Mammary epithelial cell (primary cell): Measurements from ENCODE around the gene TMEM219.

Source experiments
- EZH2 ChIP-seq: IDR thresholded peaks from 2 replicates; pipeline ENCODE4 v1.6.1; 2012; ENCODE audit warnings: low read length, inconsistent platforms, borderline replicate concordance
- TF ChIP-seq, protein P1 (sequence below), 2 donors: IDR thresholded peaks in 1 of 2; conservative IDR thresholded peaks in 1 of 2; 2 replicates each; pipeline ENCODE4 v1.5.1; 2011 to 2012; ENCODE audit warnings: inconsistent platforms in 2 of 2, low read length in 2 of 2, mild to moderate bottlenecking in 2 of 2, control low read depth in 1 of 2, low read depth in 1 of 2; ENCODE audit not compliant: insufficient read depth in 1 of 2; ENCODE audit errors: extremely low read depth in 1 of 2

GRCh38 chr16:30004424-30004776 is 42.5 kb downstream of the TMEM219 start:
- TF ChIP-seq, protein P1, sequence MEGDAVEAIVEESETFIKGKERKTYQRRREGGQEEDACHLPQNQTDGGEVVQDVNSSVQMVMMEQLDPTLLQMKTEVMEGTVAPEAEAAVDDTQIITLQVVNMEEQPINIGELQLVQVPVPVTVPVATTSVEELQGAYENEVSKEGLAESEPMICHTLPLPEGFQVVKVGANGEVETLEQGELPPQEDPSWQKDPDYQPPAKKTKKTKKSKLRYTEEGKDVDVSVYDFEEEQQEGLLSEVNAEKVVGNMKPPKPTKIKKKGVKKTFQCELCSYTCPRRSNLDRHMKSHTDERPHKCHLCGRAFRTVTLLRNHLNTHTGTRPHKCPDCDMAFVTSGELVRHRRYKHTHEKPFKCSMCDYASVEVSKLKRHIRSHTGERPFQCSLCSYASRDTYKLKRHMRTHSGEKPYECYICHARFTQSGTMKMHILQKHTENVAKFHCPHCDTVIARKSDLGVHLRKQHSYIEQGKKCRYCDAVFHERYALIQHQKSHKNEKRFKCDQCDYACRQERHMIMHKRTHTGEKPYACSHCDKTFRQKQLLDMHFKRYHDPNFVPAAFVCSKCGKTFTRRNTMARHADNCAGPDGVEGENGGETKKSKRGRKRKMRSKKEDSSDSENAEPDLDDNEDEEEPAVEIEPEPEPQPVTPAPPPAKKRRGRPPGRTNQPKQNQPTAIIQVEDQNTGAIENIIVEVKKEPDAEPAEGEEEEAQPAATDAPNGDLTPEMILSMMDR (conservative IDR thresholded peaks at IDR 0.05 in 1 of 2, IDR thresholded peaks at IDR 0.05 in 1 of 2; ENCODE audit: extremely low read depth in 1 of 2, insufficient read depth in 1 of 2, low read depth in 1 of 2, low read length in 2 of 2), result no peak
- TF ChIP-seq EZH2, result no peak
